Measurements from ENCODE around the gene KCNIP1. TPM values are rescaled to one million over a fixed set of nuclear protein-coding genes. Genes with fewer than 3 reads are reported as not detected.

KCNIP1 gene
- total and polyA plus RNA-seq, 10 of the 15 experiments (the other 5 are each of a cell fraction or from before 2014, with no cell fraction given): not detected

DNA sequence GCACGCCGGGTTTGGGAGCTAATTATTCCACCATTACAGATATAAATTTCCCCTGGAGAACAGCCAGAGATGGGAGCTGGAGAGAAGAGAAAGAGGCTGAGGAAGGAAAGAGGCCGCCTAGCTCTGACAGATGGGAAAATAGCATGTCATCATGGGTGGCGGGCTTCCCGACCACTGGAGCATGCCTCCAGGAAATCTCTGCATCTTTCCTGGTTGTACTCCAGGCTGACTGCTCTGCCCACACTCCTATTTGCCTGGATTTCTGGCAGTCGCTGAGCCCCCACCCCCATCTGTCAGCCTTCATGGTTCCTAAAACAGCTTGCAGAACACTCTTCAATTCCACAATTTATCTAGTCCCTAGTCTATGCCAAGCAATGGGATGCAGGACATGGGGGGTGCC is 265.4 kb downstream of the KCNIP1 start:
- no peak for ATAC-seq
- Histone ChIP-seq H3K4me1 (ENCODE audit: control insufficient read depth, insufficient read depth, low read length) (no peaks in the 10 kb centered on the region), H2AFZ (ENCODE audit: control insufficient read depth, low read depth, low read length) (no peak overlapping the region), H4K20me1 (ENCODE audit: control insufficient read depth, insufficient read depth) (no peaks in the 10 kb centered on the region), H3K4me3 (no peak overlapping the region), H3K4me2 (ENCODE audit: control insufficient read depth, insufficient read depth) (no peak overlapping the region), H3K27me3 (replicated peaks in 1 of 2; ENCODE audit: control insufficient read depth in 2 of 2, insufficient read depth in 2 of 2, low read length in 1 of 2) (no peaks in the 10 kb centered on the region), H3K27ac (ENCODE audit: control insufficient read depth, insufficient read depth) (no peak overlapping the region), H3K9ac (ENCODE audit: control insufficient read depth, insufficient read depth, low read length) (no peak overlapping the region), H3K9me3 (replicated peaks; ENCODE audit: control insufficient read depth, insufficient read depth, low read length) (no peaks in the 10 kb centered on the region), H3K79me2 (ENCODE audit: control insufficient read depth, insufficient read depth, low read length) (no peaks in the 10 kb centered on the region), H3K36me3 (ENCODE audit: control insufficient read depth in 2 of 2, insufficient read depth in 2 of 2, low read length in 1 of 2) (no peaks in the 10 kb centered on the region)
- WGBS (ENCODE audit: insufficient coverage, insufficient replicate concordance, low lambda C conversion rate, missing lambda C conversion rate): 21% methylated on average over 6 of the region's 6 CpGs
- TF ChIP-seq, protein P1, sequence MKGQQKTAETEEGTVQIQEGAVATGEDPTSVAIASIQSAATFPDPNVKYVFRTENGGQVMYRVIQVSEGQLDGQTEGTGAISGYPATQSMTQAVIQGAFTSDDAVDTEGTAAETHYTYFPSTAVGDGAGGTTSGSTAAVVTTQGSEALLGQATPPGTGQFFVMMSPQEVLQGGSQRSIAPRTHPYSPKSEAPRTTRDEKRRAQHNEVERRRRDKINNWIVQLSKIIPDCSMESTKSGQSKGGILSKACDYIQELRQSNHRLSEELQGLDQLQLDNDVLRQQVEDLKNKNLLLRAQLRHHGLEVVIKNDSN (IDR thresholded peaks at IDR 0.05; ENCODE audit: borderline replicate concordance, extremely low read length, insufficient read depth, low read depth, low read length): no peak
- no peak for TF ChIP-seq NRF1 (conservative IDR thresholded peaks at IDR 0.05; ENCODE audit: low read depth, low read length)
- TF ChIP-seq, protein P2, sequence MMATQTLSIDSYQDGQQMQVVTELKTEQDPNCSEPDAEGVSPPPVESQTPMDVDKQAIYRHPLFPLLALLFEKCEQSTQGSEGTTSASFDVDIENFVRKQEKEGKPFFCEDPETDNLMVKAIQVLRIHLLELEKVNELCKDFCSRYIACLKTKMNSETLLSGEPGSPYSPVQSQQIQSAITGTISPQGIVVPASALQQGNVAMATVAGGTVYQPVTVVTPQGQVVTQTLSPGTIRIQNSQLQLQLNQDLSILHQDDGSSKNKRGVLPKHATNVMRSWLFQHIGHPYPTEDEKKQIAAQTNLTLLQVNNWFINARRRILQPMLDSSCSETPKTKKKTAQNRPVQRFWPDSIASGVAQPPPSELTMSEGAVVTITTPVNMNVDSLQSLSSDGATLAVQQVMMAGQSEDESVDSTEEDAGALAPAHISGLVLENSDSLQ (IDR thresholded peaks at IDR 0.05): no peak
- TF ChIP-seq, protein P3, sequence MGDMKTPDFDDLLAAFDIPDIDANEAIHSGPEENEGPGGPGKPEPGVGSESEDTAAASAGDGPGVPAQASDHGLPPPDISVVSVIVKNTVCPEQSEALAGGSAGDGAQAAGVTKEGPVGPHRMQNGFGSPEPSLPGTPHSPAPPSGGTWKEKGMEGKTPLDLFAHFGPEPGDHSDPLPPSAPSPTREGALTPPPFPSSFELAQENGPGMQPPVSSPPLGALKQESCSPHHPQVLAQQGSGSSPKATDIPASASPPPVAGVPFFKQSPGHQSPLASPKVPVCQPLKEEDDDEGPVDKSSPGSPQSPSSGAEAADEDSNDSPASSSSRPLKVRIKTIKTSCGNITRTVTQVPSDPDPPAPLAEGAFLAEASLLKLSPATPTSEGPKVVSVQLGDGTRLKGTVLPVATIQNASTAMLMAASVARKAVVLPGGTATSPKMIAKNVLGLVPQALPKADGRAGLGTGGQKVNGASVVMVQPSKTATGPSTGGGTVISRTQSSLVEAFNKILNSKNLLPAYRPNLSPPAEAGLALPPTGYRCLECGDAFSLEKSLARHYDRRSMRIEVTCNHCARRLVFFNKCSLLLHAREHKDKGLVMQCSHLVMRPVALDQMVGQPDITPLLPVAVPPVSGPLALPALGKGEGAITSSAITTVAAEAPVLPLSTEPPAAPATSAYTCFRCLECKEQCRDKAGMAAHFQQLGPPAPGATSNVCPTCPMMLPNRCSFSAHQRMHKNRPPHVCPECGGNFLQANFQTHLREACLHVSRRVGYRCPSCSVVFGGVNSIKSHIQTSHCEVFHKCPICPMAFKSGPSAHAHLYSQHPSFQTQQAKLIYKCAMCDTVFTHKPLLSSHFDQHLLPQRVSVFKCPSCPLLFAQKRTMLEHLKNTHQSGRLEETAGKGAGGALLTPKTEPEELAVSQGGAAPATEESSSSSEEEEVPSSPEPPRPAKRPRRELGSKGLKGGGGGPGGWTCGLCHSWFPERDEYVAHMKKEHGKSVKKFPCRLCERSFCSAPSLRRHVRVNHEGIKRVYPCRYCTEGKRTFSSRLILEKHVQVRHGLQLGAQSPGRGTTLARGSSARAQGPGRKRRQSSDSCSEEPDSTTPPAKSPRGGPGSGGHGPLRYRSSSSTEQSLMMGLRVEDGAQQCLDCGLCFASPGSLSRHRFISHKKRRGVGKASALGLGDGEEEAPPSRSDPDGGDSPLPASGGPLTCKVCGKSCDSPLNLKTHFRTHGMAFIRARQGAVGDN (IDR thresholded peaks at IDR 0.05): no peak
- no peak for TF ChIP-seq ZNF207 (IDR thresholded peaks at IDR 0.05; ENCODE audit: borderline replicate concordance)
- TF ChIP-seq RAD21 (IDR thresholded peaks at IDR 0.05; ENCODE audit: insufficient read depth, low read depth, low read length): no peak
- TF ChIP-seq, protein P4, sequence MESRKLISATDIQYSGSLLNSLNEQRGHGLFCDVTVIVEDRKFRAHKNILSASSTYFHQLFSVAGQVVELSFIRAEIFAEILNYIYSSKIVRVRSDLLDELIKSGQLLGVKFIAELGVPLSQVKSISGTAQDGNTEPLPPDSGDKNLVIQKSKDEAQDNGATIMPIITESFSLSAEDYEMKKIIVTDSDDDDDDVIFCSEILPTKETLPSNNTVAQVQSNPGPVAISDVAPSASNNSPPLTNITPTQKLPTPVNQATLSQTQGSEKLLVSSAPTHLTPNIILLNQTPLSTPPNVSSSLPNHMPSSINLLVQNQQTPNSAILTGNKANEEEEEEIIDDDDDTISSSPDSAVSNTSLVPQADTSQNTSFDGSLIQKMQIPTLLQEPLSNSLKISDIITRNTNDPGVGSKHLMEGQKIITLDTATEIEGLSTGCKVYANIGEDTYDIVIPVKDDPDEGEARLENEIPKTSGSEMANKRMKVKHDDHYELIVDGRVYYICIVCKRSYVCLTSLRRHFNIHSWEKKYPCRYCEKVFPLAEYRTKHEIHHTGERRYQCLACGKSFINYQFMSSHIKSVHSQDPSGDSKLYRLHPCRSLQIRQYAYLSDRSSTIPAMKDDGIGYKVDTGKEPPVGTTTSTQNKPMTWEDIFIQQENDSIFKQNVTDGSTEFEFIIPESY (IDR thresholded peaks at IDR 0.05): no peak
- no peak for TF ChIP-seq SREBF1 (IDR thresholded peaks at IDR 0.05; ENCODE audit: low read length)
- TF ChIP-seq BCL11A (IDR thresholded peaks at IDR 0.05; ENCODE audit: low read depth, low read length): no peak
- POLR2A ChIA-PET: interaction anchor here (0.5 kb wide), 1 partner anchor 530 kb away, joined by 3 read pairs; no protein-coding TSS in a partner anchor
- in situ Hi-C loops (cut with MboI): no loop called here
- no peak for FAIRE-seq
- intact Hi-C loops (cut with micrococcal nuclease; ENCODE audit: unreplicated experiment): no loop called here
- no peak for DNase-seq (ENCODE audit: low read depth, low spot score)
- no TSS peak for BruUV-seq (replicated peaks)
- RAD21 ChIA-PET (ENCODE audit: unreplicated experiment): no interaction called here
- CTCF ChIA-PET: interaction anchor here (0.7 to 2.7 kb wide), 3 partner anchors 22 to 438 kb away, joined by 3 to 12 read pairs (median 3); no protein-coding TSS in a partner anchor
- SMC1A ChIA-PET (ENCODE audit: uncharacterized antibody, unreplicated experiment): interaction anchor here (1.1 to 1.9 kb wide), 2 partner anchors 19 to 22 kb away, joined by 3 to 6 read pairs; no protein-coding TSS in a partner anchor

All from GM12878 (cell line).